NOMO-1 treated with DMSO at 0.1 percent for 48 hours (cell line): ENCODE results near the gene MEGF9.
A peak's percentile ranks its signal among the peaks of the same experiment; 100 is the strongest.

ENCODE experiments used
- DNase-seq: peaks from one replicate; lab custom pipeline; 2025; ENCODE audit not compliant: unreplicated experiment; lab: John Stamatoyannopoulos, UW

MEGF9 gene

GRCh38 chr9:120733190-120733589 is 18.9 kb upstream of the MEGF9 start:
- DNase-seq = no peak

GRCh38 chr9:120730654-120731514 is 16.6 kb upstream of the MEGF9 start:
- DNase-seq = no peak

GRCh38 chr9:120729791-120730241 is 15.5 kb upstream of the MEGF9 start:
- DNase-seq = peak; percentile 61

- no peak for DNase-seq
These were observed 12.2 kb upstream of the MEGF9 start for GRCh38 chr9:120726484-120726883.

- DNase-seq = no peak
These were observed 11.6 kb upstream of the MEGF9 start for GRCh38 chr9:120725907-120726306.

GRCh38 chr9:120724757-120725400 is 10.6 kb upstream of the MEGF9 start:
- no peak for DNase-seq

GRCh38 chr9:120723565-120723964 is 9.3 kb upstream of the MEGF9 start:
- no peak for DNase-seq

GRCh38 chr9:120720404-120720803 is 6.1 kb upstream of the MEGF9 start:
- DNase-seq = no peak

- no peak for DNase-seq
These were observed 4.0 kb upstream of the MEGF9 start for GRCh38 chr9:120718316-120718715.

- no peak for DNase-seq
These were observed 2.9 kb upstream of the MEGF9 start for GRCh38 chr9:120717176-120717575.

- DNase-seq = no peak
These were observed 2.2 kb upstream of the MEGF9 start for GRCh38 chr9:120716483-120716882.

GRCh38 chr9:120715389-120715924 is 1.2 kb upstream of the MEGF9 start:
- no peak for DNase-seq

GRCh38 chr9:120714846-120715388 is 647 bp upstream of the MEGF9 start:
- DNase-seq = no peak

GRCh38 chr9:120713257-120714087 is 798 bp downstream of the MEGF9 start:
- peak; percentile 36 for DNase-seq

- no peak for DNase-seq
These were observed 1.7 kb downstream of the MEGF9 start for GRCh38 chr9:120712539-120713031.

- peak; percentile 15 for DNase-seq
These were observed 2.3 kb downstream of the MEGF9 start for GRCh38 chr9:120711841-120712538.

GRCh38 chr9:120711354-120711753 is 2.9 kb downstream of the MEGF9 start:
- DNase-seq = no peak

GRCh38 chr9:120710110-120710981 is 3.9 kb downstream of the MEGF9 start:
- DNase-seq = peak; percentile 21
